Upper lobe of left lung (tissue), 4 donors: ENCODE measurements around the gene IGSF21.

Experiments used
- EP300 ChIP-seq, 4 donors: sonication (generic); formaldehyde crosslinking; IDR thresholded peaks; one replicate each; pipeline ENCODE4 v1.5.1; 2017; ENCODE audit warnings: antibody characterized with exemption in 4 of 4, control low read depth in 2 of 4
- POLR2A ChIP-seq, 4 donors: fragments of 450-650 bp; IDR thresholded peaks; one replicate each; pipeline ENCODE4 v1.5.1; 2016 to 2017; ENCODE audit warnings: antibody characterized with exemption in 4 of 4, mild to moderate bottlenecking in 2 of 4
- POLR2AphosphoS5 ChIP-seq, 2 donors: sonication (generic); formaldehyde crosslinking; IDR thresholded peaks; one replicate each; pipeline ENCODE4 v1.5.1; 2017; ENCODE audit warnings: antibody characterized with exemption in 2 of 2
- TF ChIP-seq, protein P1 (sequence below), 6 experiments: fragments of 450-650 bp in 4 of 6; fragments of 200-600 bp in 2 of 6; sonication (generic) in 2 of 6; IDR thresholded peaks; one replicate each; pipeline ENCODE4 v1.5.1; 2016 to 2019; ENCODE audit warnings: antibody characterized with exemption in 6 of 6

- no peak for TF ChIP-seq EP300 (IDR thresholded peaks at IDR 0.05)
- TF ChIP-seq, protein P1, sequence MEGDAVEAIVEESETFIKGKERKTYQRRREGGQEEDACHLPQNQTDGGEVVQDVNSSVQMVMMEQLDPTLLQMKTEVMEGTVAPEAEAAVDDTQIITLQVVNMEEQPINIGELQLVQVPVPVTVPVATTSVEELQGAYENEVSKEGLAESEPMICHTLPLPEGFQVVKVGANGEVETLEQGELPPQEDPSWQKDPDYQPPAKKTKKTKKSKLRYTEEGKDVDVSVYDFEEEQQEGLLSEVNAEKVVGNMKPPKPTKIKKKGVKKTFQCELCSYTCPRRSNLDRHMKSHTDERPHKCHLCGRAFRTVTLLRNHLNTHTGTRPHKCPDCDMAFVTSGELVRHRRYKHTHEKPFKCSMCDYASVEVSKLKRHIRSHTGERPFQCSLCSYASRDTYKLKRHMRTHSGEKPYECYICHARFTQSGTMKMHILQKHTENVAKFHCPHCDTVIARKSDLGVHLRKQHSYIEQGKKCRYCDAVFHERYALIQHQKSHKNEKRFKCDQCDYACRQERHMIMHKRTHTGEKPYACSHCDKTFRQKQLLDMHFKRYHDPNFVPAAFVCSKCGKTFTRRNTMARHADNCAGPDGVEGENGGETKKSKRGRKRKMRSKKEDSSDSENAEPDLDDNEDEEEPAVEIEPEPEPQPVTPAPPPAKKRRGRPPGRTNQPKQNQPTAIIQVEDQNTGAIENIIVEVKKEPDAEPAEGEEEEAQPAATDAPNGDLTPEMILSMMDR (IDR thresholded peaks at IDR 0.05) = no peak
- TF ChIP-seq POLR2AphosphoS5 (IDR thresholded peaks at IDR 0.05) = no peak
- no peak for TF ChIP-seq POLR2A (IDR thresholded peaks at IDR 0.05)
Measured at GRCh38 chr1:18191037-18191436, 83.4 kb downstream of the IGSF21 start.
